PC-9 (cell line): ENCODE data around the gene HPX.

ENCODE experiments used
- CTCF ChIP-seq: fragments of 200-600 bp; sonication (generic); conservative IDR thresholded peaks from 2 replicates; pipeline ENCODE4 v1.6.1; 2017; ENCODE audit warnings: mixed run types, antibody characterized with exemption, mild to moderate bottlenecking, moderate library complexity
- EZH2 ChIP-seq: fragments of 200-600 bp; sonication (generic); IDR thresholded peaks from 2 replicates; pipeline ENCODE4 v1.8.0; 2017; ENCODE audit warnings: antibody characterized with exemption, low read depth

GRCh38 chr11:6391537-6392134 lies 49.2 kb downstream of the HPX start:
- TF ChIP-seq CTCF, result no peak
- TF ChIP-seq EZH2, result no peak
